Amygdala (tissue), 56 donors: Measurements from ENCODE around the gene TENT5D.
"Not testable (repeated sequence)": the region's sequence is repeated elsewhere in the genome, so short reads cannot be mapped to it uniquely, and the experiment has no call there.

ENCODE experiments used
- DNase-seq, 56 donors: peaks; one replicate each; lab custom pipeline; 2025; lab: John Stamatoyannopoulos, UW

TENT5D gene

DNA sequence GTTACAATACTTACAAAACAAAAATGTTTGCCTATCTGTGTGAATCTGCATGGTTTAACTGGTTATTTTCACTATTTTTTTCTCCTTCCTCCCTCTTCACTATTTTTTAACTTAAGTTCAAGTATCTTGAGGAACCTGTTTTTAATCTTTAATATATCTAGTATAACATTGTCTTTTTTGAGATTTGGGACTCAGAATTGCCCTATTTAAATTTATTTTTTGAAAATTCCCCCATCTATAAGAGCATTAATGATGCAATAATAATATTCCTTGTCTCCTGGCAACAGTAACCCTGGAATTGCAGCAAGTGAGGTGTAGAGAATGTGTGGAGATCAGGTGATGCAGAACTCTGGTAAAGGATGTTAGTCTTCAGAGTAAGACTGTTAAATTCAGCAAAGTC lies at the start of gene TENT5D:
TENT5D (plus strand) TSS at position 301 of the 400 bp plus-strand sequence. CDS start 22,093 bp downstream, outside the sequence.
- no peak for DNase-seq

DNA sequence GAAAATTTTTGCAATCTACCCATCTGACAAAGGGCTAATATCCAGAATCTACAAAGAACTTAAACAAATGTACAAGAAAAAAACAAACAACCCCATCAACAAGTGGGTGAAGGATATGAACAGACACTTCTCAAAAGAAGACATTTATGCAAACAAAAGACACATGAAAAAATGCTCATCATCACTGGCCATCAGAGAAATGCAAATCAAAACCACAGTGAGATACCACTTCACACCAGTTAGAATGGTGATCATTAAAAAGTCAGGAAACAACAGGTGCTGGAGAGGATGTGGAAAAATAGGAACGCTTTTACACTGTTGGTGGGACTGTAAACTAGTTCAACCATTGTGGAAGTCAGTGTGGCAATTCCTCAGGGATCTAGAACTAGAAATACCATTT lies 34.6 kb upstream of the TENT5D start:
- not testable (repeated sequence) for DNase-seq

DNA sequence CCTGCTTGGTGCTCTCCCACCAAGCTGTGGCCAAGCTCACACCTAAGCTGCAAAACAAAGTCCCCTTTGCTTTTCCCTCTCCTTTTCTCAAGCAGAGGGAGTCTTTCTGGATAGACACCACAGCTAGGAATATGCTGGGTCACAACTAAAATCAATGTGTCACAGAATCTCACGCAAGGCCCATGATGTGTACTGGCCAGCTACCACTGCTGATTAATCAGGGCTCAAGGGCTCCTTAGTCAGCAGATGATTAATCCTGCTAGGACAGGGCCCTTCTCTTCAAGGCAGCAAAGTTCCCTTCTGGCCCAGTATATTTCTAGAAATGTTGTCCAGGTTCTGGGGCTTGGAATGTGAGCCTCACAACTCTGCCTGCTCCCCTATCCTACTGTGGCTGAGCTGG lies 32.0 kb upstream of the TENT5D start:
- DNase-seq, result no peak

DNA sequence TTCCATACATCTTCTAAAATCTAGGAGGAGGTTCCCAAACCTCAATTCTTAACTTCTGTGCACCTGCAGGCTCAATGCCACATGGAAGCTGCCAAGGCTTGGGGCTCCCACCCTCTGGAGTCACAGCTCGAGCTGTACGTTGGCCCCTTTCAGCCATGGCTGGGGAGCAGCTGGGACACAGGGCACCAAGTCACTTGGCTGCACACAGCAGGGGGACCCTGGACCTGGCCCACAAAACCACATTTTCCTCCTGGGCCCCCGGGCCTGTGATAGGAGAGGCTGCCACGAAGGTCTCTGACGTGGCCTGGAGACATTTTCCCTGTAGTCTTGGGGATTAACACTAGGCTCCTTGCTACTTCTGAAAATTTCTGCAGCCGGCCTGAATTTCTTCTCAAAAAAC lies 8.2 kb upstream of the TENT5D start:
- no peak for DNase-seq

DNA sequence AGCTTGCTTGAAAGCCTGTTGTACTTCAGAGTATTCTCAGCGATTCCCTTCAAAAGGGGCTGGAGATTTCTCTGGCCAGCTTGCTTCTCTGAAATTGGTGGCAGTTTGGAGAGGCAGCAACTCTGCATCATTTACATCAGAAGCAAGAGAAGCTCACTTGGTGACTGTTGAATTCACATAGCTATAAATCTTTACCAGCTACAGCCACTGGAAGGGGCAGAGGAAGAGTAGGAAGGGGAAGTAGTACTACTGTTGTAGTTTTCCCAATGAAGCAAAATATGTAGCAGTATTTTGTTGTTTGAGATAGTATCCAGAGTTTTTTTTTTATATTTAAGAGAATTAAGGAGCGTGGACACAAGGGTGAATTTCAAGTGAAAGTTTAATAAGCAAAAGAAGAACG lies 2.8 kb downstream of the TENT5D start:
- no peak for DNase-seq

DNA sequence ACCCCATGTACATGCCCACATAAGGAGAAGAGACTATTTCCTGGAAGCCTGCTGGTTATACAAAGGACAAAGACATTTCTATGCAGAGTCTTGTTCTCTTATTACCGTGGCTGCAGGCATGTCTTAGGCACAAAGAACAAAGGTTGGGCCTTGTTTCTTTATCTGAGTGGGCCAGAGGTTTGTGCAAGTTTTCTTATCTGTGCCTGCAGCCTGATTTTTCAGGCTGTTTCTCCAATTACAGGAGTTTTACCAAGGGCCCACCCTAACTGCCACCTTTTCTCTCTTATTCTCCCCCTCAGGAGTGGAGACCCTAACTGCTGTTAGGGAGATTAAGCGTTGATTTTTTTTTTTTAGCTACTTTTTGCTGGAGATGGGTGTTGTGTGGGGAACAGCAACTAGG lies 3.5 kb downstream of the TENT5D start:
- DNase-seq, result no peak

DNA sequence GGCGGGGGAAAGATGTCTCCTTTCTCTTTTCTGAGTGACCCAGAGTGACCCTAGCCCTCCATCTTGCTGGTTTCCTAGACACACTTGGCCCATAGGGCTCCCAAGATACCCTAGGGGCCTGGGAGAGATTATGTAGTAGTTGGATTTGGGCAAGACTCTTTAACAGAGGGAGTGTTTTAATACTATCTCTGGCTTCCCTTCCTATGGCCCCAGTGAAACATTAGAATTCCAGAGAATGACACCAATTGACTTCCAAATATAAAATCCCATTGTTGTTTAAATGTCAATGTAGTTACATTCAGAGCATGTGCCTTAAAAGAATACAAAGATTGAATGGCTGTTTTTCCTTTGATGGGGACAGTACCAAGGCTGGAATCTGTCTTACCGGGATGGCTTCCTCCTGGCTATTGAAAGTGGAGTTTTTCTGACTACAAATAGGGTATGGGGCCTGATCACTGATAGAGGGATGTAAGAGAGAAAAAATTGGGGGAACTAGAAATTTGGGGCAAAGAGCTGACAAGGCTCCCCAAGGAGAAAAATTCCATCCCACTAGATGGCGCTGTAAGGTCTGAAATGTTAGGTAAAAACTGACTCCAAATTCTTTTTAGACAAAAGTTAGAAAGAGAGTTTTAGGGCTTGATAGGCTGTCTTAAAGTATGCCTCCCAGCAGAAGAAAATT lies 10.7 kb downstream of the TENT5D start:
- DNase-seq, result no peak

DNA sequence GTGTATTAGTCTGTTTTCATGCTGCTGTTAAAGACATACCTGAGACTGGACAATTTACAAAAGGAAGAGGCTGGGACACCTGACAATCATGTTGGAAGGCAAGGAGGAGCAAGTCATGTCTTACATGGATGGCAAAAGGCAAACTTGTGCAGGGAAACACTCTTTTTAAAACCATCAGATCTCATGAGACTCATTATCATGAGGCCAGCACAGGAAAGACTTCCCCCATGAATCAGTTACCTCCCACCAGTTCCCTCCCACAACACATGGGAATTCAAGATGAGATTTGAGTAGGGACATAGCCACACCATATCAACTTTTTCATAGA lies 11.2 kb downstream of the TENT5D start:
- no peak for DNase-seq

DNA sequence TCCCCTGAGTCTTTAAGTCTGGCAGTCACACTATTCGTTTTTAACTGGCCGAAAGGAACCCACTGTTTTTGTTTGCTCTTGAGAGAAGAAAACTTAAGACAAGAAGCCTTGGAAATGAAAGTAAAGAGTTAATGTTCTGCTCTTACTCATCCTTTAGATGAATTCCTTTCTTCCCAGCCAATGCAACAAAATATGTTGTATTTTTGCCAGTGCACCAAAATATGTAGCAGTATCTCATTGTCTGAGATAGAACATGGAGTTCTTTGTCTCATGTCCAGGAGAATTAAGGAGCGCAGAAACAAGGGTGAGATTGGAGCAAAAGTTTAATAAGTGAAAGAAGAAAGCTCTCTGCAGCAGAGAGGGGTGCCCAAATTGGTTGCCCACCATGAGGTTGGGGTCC lies 12.2 kb downstream of the TENT5D start:
- no peak for DNase-seq

DNA sequence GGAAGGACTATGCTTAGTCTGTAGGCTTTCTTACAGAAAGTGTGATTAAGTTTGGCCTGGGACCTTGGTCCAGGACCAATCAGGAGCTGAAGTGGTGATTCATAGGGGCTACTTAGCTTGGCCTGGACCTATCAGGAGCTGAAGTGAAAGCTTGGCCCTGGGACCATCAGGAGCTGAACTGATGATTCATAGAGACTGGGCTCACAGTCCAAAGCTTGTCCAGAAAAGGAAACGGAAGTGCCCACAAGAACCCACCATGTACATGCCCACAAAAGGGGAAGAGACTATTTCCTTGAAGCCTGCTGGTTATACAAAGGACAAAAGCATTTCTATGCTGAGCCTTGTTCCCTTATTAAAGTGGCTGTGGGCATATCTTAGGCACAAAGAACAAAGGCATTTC lies 12.6 kb downstream of the TENT5D start:
- DNase-seq, result no peak

DNA sequence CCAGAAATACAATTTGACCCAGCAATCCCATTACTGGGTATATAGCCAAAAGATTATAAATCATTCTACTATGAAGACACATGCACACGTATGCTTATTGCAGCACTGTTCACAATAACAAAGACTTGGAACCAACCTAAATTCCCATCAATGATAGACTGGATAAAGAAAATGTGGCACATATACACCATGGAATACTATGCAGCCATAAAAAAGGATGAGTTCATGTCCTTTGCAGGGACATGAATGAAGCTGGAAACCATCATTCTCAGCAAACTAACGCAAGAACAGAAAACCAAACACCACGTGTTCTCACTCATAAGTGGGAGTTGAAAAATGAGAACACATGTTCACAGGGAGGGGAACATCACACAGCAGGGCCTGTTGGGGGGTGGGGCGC lies 47.9 kb downstream of the TENT5D start:
- DNase-seq, result not testable (repeated sequence)

DNA sequence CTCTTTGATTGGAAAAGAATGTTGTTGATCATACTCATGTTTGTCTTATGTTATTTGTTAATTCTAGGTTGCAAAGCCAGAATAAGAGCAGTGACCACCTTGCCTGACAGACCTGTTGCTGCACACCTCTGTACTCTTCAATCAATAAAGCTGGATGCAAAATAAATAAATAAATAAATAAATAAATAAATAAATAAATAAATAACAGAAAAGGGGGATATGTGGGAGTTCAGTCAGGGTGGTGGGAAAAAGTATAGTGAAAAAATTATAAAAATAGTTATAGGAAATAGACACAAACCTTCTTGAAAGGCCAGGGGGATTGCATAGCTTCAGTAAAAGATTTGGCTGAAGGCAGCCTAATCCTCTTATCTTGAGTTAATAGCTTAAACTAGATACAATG lies 51.3 kb downstream of the TENT5D start:
- no peak for DNase-seq

DNA sequence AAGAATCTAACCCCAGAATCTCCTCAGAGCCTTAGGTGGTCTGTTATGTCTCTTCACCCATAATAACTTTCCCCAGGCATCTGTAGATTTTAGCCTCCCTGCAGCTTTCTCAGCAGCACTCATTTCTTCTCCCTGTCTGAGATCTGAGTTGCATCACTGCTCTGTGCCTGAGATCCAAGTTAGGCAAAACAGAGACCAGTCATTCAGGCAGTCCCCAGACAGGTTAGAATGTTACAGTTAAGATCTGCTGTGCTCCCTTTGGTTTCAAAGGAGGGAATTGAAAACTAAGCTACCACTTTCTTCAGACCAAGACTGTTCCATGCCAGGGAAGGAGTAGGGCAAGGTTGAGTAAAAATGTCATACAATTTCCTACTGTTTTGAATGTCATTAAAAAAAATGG lies 65.3 kb downstream of the TENT5D start:
- no peak for DNase-seq

DNA sequence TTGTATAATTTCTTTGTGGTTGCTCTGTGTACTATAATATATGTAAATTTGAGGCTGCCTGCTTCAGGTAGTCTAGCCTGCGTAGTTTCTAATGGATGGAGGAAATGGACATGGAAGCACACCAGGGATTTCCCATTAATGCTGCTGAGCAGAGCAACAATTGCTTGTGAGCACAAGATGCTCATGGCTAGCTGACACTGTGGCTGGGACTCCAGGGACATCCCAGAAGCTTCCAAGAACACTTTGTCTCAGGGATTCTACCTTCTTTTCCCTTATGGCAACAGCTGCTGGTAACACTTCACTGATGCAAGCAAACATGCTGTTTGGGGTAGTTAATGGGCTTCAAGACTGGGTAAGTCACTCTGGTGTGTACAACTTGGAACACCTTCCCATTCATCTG lies 66.1 kb downstream of the TENT5D start:
- DNase-seq, result no peak

DNA sequence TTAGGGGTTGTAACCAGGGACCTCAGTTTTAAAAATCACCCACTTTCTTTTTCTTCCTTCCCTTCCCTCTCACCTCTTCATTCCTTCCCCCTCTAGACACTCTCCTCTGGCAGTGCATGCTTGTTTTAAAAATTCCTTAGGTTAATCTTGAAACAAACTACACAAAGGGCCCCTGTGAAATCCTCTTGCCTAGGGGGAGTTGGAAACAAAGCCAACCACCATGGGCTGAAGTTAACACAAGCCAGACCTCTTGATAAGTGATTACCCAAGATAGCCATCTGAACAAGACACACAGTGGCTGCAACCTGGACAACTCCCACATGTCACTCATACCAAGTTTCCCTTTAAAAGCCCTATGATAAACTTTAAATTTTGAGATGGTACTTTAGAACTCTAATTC lies 68.9 kb downstream of the TENT5D start:
- no peak for DNase-seq
